Transverse colon (tissue), 4 donors: Measurements from ENCODE around the gene SRPK2. TPM values are rescaled to one million over a fixed set of nuclear protein-coding genes. Genes with fewer than 3 reads are reported as not detected.
A peak's percentile ranks its signal among the peaks of the same experiment; 100 is the strongest.

ENCODE experiments used
- DNase-seq: peaks from one replicate; pipeline ENCODE4 v3.0.0-alpha.2; 2019
- H3K27ac ChIP-seq, 4 donors: fragments of 200-600 bp; sonication (generic); 2 replicates each; pipeline ENCODE4 v1.5.1; 2016 to 2018; ENCODE audit warnings: inconsistent platforms in 4 of 4
- H3K27me3 ChIP-seq: fragments of 200-600 bp; sonication (generic); 2 replicates; pipeline ENCODE4 v1.5.1; 2017; ENCODE audit warnings: inconsistent platforms
- H3K36me3 ChIP-seq, 4 donors: fragments of 200-600 bp; sonication (generic); 2 replicates each; pipeline ENCODE4 v1.5.1; 2017 to 2019; ENCODE audit warnings: inconsistent platforms in 4 of 4
- H3K4me1 ChIP-seq, 4 donors: fragments of 200-600 bp; sonication (generic); 2 replicates each; pipeline ENCODE4 v1.5.1; 2017 to 2020; ENCODE audit warnings: inconsistent platforms in 4 of 4
- H3K4me3 ChIP-seq, 4 donors: fragments of 200-600 bp; sonication (generic); 1 replicate in 1 of 4; 2 replicates in 3 of 4; pipeline versions ENCODE4 v1.5.1 to v1.6.1; 2017 to 2019; ENCODE audit warnings: inconsistent platforms in 4 of 4
- H3K9me3 ChIP-seq, 2 donors: fragments of 200-600 bp; sonication (generic); 2 replicates each; pipeline ENCODE4 v1.5.1; 2017 to 2019; ENCODE audit warnings: inconsistent platforms in 2 of 2
- EP300 ChIP-seq: sonication (generic); formaldehyde crosslinking; IDR thresholded peaks from one replicate; pipeline ENCODE4 v1.6.1; 2017; ENCODE audit warnings: antibody characterized with exemption, low read depth
- POLR2A ChIP-seq: fragments of 450-650 bp; IDR thresholded peaks from one replicate; pipeline ENCODE4 v1.6.1; 2016; ENCODE audit warnings: antibody characterized with exemption, mild to moderate bottlenecking, moderate library complexity
- POLR2AphosphoS5 ChIP-seq, 3 donors: sonication (generic); formaldehyde crosslinking; IDR thresholded peaks; one replicate each; pipeline ENCODE4 v1.6.1; 2016; ENCODE audit warnings: antibody characterized with exemption in 3 of 3
- WGBS, 2 donors: methylation state at CpG; one replicate each; pipeline ENCODE4 v1.1.5; 2018; ENCODE audit warnings: low coverage in 1 of 2; 5-methylcytosine and 5-hydroxymethylcytosine counted together
- in situ Hi-C, 4 donors: fragments of 200-750 bp; cut with MboI; loops; one replicate each; pipeline versions ENCODE4 v1.15.0 to v1.15.1; 2017; ENCODE audit warnings: low sequenced_read_pairs in 3 of 4, low pct_ligation_motif_present in 1 of 4, low pct_unique_long_range_greater_than_20kb in 1 of 4
- intact Hi-C: fragments of 100-400 bp; cut with DNase I; formaldehyde crosslinking; loops from one replicate; pipeline ENCODE4 v1.15.1; 2023; ENCODE audit warnings: low total_unique reads
- total RNA-seq, 4 donors: library from RNA; depleted of rRNA; stranded (reverse); fragments of >200 nt; gene quantifications; one replicate each; pipeline ENCODE4 v1.1.0, GENCODE V29; 2016
- TF ChIP-seq, protein P1 (sequence below), 5 experiments: fragments of 200-600 bp in 3 of 5; fragments of 450-650 bp in 2 of 5; sonication (generic) in 3 of 5; IDR thresholded peaks; 1 replicate in 2 of 5; 2 replicates in 3 of 5; pipeline ENCODE4 v1.5.1; 2016 to 2017; ENCODE audit warnings: antibody characterized with exemption in 5 of 5, inconsistent platforms in 3 of 5, mild to moderate bottlenecking in 2 of 5, moderate library complexity in 1 of 5

The SRPK2 gene
- total RNA-seq, 4 donors from 2014 or later = 18.3 to 93.1 (median 43.8) TPM

DNA sequence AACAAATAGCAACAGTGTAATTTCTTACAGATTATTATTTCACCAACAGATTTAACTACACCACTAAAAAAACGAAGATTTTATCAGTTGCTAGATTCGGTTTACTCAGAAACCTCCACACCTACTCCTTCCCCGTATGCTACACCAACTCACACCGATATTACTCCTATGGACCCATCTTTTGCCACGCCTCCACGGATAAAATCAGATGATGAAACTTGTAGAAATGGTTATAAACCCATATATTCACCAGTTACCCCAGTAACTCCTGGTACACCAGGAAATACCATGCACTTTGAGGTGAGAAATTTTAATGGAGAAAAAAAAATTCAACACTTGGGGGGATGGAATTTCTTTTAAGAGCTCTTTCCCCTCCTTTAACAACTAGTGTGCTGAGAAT is 282.2 kb downstream of the SRPK2 start:
- no peak for DNase-seq

DNA sequence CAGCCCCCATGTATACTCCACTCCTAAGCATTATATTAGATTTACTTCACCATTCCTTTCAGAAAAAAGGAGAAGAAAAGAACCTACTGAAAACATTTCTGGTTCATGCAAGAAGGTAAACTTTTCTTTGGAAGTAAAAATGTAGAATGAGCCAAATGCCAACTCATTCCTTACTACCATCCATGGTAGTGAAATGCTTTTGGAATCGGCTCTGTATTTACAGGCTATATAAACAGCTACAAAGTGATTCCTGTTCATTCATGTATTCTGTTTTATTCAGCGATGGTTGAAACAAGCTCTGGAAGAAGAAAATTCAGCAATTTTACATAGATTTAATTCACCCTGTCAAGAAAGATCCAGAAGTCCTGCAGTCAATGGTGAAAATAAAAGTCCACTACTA is 283.1 kb downstream of the SRPK2 start:
- peak overlapping the region in 1 of 4 donors; percentile 39 for H3K27ac ChIP-seq
- no peak overlapping the region for H3K4me3 ChIP-seq
- no peaks in the 10 kb centered on the region for H3K9me3 ChIP-seq
- in situ Hi-C loops (no loop called here), intact Hi-C loops (no loop called here)
- H3K36me3 ChIP-seq = peaks cover 0 to 85% (median 36%) of the 10 kb centered on the region in 4 donors
- WGBS, 2 donors = 71 to 82% methylated on average over 2 of the region's 2 CpGs
- peaks cover 0 to 3% (median 0%) of the 10 kb centered on the region in 4 donors for H3K4me1 ChIP-seq
- H3K27me3 ChIP-seq = no peaks in the 10 kb centered on the region
- DNase-seq = no peak
- TF ChIP-seq POLR2AphosphoS5 (IDR thresholded peaks at IDR 0.05) = no peak
- TF ChIP-seq, protein P1, sequence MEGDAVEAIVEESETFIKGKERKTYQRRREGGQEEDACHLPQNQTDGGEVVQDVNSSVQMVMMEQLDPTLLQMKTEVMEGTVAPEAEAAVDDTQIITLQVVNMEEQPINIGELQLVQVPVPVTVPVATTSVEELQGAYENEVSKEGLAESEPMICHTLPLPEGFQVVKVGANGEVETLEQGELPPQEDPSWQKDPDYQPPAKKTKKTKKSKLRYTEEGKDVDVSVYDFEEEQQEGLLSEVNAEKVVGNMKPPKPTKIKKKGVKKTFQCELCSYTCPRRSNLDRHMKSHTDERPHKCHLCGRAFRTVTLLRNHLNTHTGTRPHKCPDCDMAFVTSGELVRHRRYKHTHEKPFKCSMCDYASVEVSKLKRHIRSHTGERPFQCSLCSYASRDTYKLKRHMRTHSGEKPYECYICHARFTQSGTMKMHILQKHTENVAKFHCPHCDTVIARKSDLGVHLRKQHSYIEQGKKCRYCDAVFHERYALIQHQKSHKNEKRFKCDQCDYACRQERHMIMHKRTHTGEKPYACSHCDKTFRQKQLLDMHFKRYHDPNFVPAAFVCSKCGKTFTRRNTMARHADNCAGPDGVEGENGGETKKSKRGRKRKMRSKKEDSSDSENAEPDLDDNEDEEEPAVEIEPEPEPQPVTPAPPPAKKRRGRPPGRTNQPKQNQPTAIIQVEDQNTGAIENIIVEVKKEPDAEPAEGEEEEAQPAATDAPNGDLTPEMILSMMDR (IDR thresholded peaks at IDR 0.05) = no peak
- no peak for TF ChIP-seq POLR2A

More for the DNA sequence above, 282.2 kb downstream of the SRPK2 start:
- WGBS, 2 donors = 84 to 92% methylated on average over 6 of the region's 6 CpGs
- H3K27me3 ChIP-seq = no peaks in the 10 kb centered on the region
- in situ Hi-C loops (no loop called here), intact Hi-C loops (no loop called here)
- no peaks in the 10 kb centered on the region for H3K9me3 ChIP-seq
- no peak overlapping the region for H3K27ac ChIP-seq
- peaks cover 0 to 86% (median 41%) of the 10 kb centered on the region in 4 donors for H3K36me3 ChIP-seq
- TF ChIP-seq POLR2A = no peak
- no peak for TF ChIP-seq POLR2AphosphoS5 (IDR thresholded peaks at IDR 0.05)
- TF ChIP-seq, protein P1 (IDR thresholded peaks at IDR 0.05) = no peak
- no peak for TF ChIP-seq EP300
- H3K4me1 ChIP-seq = peaks cover 0 to 3% (median 0%) of the 10 kb centered on the region in 4 donors
- H3K4me3 ChIP-seq = no peak overlapping the region

DNA sequence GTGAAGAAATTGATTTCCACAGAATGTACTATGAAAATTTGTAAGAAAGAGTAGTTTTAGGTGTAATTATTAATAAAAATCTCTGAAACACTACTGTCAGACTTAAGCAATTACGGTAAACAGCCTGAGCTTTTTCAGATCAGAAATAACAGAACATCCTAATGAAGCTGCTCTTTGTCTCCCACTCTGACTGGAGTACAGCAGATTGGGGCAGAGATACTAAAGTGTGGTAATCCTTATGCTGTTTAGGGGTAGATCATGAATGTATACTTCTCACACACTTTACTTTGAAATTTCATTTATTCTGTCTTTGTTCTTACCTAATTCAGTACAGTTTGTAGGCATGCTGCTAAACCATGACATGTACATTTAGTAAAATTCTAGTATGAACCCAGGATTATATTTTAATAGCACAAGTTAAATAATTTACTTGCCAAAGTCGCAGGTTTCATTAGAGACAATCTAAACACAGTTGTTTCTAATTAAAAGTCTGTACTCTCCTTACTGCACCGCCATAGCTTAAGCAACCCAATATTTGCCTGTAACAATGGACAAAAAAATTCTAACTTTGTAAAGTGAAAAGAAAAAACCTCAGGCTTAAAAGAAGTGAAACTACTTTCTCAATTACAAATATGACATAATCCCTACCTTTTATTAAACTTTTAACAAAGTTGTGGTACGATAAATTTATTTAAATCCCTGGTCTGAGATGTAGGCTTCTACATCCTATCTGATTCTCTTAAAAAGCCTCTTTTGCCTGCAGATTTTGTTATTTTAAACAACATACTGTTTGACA is 286.0 kb downstream of the SRPK2 start:
- in situ Hi-C loops (no loop called here), intact Hi-C loops (no loop called here)
- H3K36me3 ChIP-seq = peaks cover 0 to 68% (median 26%) of the 10 kb centered on the region in 4 donors
- DNase-seq = no peak
- no peaks in the 10 kb centered on the region for H3K9me3 ChIP-seq
- H3K4me3 ChIP-seq = no peak overlapping the region
- WGBS, 2 donors = 81 to 83% methylated on average over 4 of the region's 4 CpGs
- peak overlapping the region in 1 of 4 donors; percentile 4 for H3K27ac ChIP-seq
- TF ChIP-seq POLR2A = no peak
- TF ChIP-seq, protein P1 (IDR thresholded peaks at IDR 0.05) = no peak
- TF ChIP-seq POLR2AphosphoS5 (IDR thresholded peaks at IDR 0.05) = no peak
- no peak for TF ChIP-seq EP300
- H3K27me3 ChIP-seq = no peaks in the 10 kb centered on the region
- H3K4me1 ChIP-seq = peaks cover 0 to 11% (median 1%) of the 10 kb centered on the region in 4 donors

DNA sequence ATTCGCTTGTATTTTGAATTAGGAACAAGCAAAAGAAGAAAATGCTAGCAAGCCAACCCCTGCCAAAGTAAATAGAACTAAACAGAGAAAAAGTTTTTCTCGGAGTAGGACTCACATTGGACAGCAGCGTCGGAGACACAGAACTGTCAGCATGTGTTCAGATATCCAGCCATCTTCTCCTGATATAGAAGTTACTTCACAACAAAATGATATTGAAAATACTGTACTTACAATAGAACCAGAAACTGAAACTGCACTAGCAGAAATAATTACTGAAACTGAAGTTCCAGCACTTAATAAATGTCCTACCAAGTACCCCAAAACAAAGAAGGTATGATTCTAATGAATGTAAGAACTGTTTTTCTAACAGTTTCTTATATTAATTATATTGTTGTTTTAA is 286.9 kb downstream of the SRPK2 start:
- no peak for TF ChIP-seq EP300
- no peak for TF ChIP-seq POLR2AphosphoS5 (IDR thresholded peaks at IDR 0.05)
- TF ChIP-seq, protein P1 (IDR thresholded peaks at IDR 0.05) = no peak
- TF ChIP-seq POLR2A = no peak
- no peak for DNase-seq
- no peaks in the 10 kb centered on the region for H3K9me3 ChIP-seq
- in situ Hi-C loops = no loop called here
- WGBS, 2 donors = 59 to 80% methylated on average over 4 of the region's 4 CpGs
- H3K27ac ChIP-seq = no peak overlapping the region
- no peak overlapping the region for H3K4me3 ChIP-seq
- intact Hi-C loops = no loop called here
- H3K36me3 ChIP-seq = peaks cover 0 to 68% (median 23%) of the 10 kb centered on the region in 4 donors
- H3K4me1 ChIP-seq = peaks cover 0 to 14% (median 1%) of the 10 kb centered on the region in 4 donors
- H3K27me3 ChIP-seq = no peaks in the 10 kb centered on the region
